HG03460 (cell line): ENCODE results near the gene TSPAN31.
A peak's percentile ranks its signal among the peaks of the same experiment; 100 is the strongest.
"Not testable (repeated sequence)": the region's sequence is repeated elsewhere in the genome, so short reads cannot be mapped to it uniquely, and the experiment has no call there.

Experiments used
- ATAC-seq: cut with Tn5 transposase; IDR thresholded peaks from one replicate; pipeline ENCODE4 v1.9.1; 2021; ENCODE audit not compliant: unreplicated experiment

Gene TSPAN31

GRCh38 chr12:57721846-57722608, 22.8 kb upstream of the TSPAN31 start:
- ATAC-seq: not testable (repeated sequence)

GRCh38 chr12:57722716-57723629, 21.9 kb upstream of the TSPAN31 start:
- ATAC-seq: no peak

GRCh38 chr12:57723630-57723962, 21.2 kb upstream of the TSPAN31 start:
- ATAC-seq: no peak

- no peak for ATAC-seq
Measured at GRCh38 chr12:57724003-57724935, 20.6 kb upstream of the TSPAN31 start.

- ATAC-seq: no peak
Measured at GRCh38 chr12:57724936-57725740, 19.7 kb upstream of the TSPAN31 start.

GRCh38 chr12:57725851-57726150, 19.0 kb upstream of the TSPAN31 start:
- ATAC-seq: no peak

GRCh38 chr12:57726151-57726883, 18.5 kb upstream of the TSPAN31 start:
- ATAC-seq: peak; percentile 54

- no peak for ATAC-seq
Measured at GRCh38 chr12:57726884-57727757, 17.7 kb upstream of the TSPAN31 start.

GRCh38 chr12:57727758-57728395, 17.0 kb upstream of the TSPAN31 start:
- ATAC-seq: no peak

- ATAC-seq: no peak
Measured at GRCh38 chr12:57729321-57729844, 15.5 kb upstream of the TSPAN31 start.

GRCh38 chr12:57730336-57731067, 14.3 kb upstream of the TSPAN31 start:
- ATAC-seq: no peak

- ATAC-seq: no peak
Measured at GRCh38 chr12:57731411-57732080, 13.3 kb upstream of the TSPAN31 start.

- no peak for ATAC-seq
Measured at GRCh38 chr12:57732270-57732669, 12.6 kb upstream of the TSPAN31 start.

- no peak for ATAC-seq
Measured at GRCh38 chr12:57732726-57733593, 11.9 kb upstream of the TSPAN31 start.

GRCh38 chr12:57733928-57734327, 10.9 kb upstream of the TSPAN31 start:
- no peak for ATAC-seq

- ATAC-seq: no peak
Measured at GRCh38 chr12:57734591-57734990, 10.2 kb upstream of the TSPAN31 start.
